ENCODE measurements around the gene NFIX. TPM values are rescaled to one million over a fixed set of nuclear protein-coding genes. Genes with fewer than 3 reads are reported as not detected.
A peak's percentile ranks its signal among the peaks of the same experiment; 100 is the strongest.

Gene NFIX
- total and polyA plus RNA-seq, 9 of the 15 experiments (the other 6 are each of a cell fraction or from before 2014, with no cell fraction given) = 0.28 to 26.8 (median 5.4) TPM

GRCh38 chr19:13102666-13103580 is 107.6 kb downstream of the NFIX start, which contains the start of gene LYL1 (continued):
- TF ChIP-seq TARDBP (IDR thresholded peaks at IDR 0.05) = peak; percentile 97
- TF ChIP-seq MAFF (IDR thresholded peaks at IDR 0.05; ENCODE audit: low read length) = no peak
- peak; percentile 83; the same call in 1 of the 2 replicates for TF ChIP-seq ZNF274 (IDR thresholded peaks at IDR 0.05; ENCODE audit: borderline replicate concordance, low read depth, low read length)
- TF ChIP-seq JUNB (CRISPR knock-in tag; conservative IDR thresholded peaks at IDR 0.05) = no peak
- peak; percentile 97 for TF ChIP-seq RB1 (IDR thresholded peaks at IDR 0.05; ENCODE audit: low read depth)
- TF ChIP-seq HNRNPK (IDR thresholded peaks at IDR 0.05; ENCODE audit: low read depth, low read length, poor library complexity, severe bottlenecking) = peak; percentile 45
- TF ChIP-seq TAF1 (IDR thresholded peaks at IDR 0.05; ENCODE audit: control insufficient read depth, extremely low read depth, insufficient read depth, low read length, severe bottlenecking) = peak; percentile 78
- 0 out of 2 replicates have a peak, but pooled peaks have one; percentile 42 for TF ChIP-seq THRB (CRISPR knock-in tag; conservative IDR thresholded peaks at IDR 0.05)
- TF ChIP-seq TSHZ1 (CRISPR knock-in tag; IDR thresholded peaks at IDR 0.05) = 0 out of 2 replicates have a peak, but pooled peaks have one; percentile 7
- TF ChIP-seq TCF15 (CRISPR knock-in tag; IDR thresholded peaks at IDR 0.05) = 0 out of 2 replicates have a peak, but pooled peaks have one; percentile 69
- TF ChIP-seq KLF13 (tag; IDR thresholded peaks at IDR 0.05; ENCODE audit: borderline replicate concordance, low read depth) = peak; percentile 27; the same call in 1 of the 2 replicates
- TF ChIP-seq USF2 (CRISPR knock-in tag; IDR thresholded peaks at IDR 0.05) = peak; percentile 84
- peak; percentile 80 to 85 for TF ChIP-seq KDM1A (IDR thresholded peaks at IDR 0.05)
- peak in 1 of 3 experiments; percentile 64 for TF ChIP-seq YY1 (IDR thresholded peaks at IDR 0.05; ENCODE audit: borderline replicate concordance in 1 of 3, control insufficient read depth in 1 of 3, extremely low read depth in 1 of 3, insufficient read depth in 3 of 3, insufficient read length in 1 of 3, insufficient replicate concordance in 2 of 3, low read depth in 1 of 3, low read length in 2 of 3)
- no peak for TF ChIP-seq TAF9B (IDR thresholded peaks at IDR 0.05; ENCODE audit: partially characterized antibody)
- TF ChIP-seq NBN (IDR thresholded peaks at IDR 0.05; ENCODE audit: low read depth) = peak; percentile 45
- TF ChIP-seq RHOXF2B (CRISPR knock-in tag; conservative IDR thresholded peaks at IDR 0.05) = no peak
- no peak for TF ChIP-seq ATF2 (CRISPR knock-in tag; IDR thresholded peaks at IDR 0.05)
